Left hindlimb (tissue), 1 donor: ENCODE results near the gene TDRD1.
"Not testable (repeated sequence)": the region's sequence is repeated elsewhere in the genome, so short reads cannot be mapped to it uniquely, and the experiment has no call there.

Experiments used
- DNase-seq: peaks from one replicate; pipeline ENCODE4 v3.0.0-alpha.2; 2018

The TDRD1 gene

GRCh38 chr10:114179148-114179547 lies at the start of gene TDRD1:
TSS of gene TDRD1 (plus strand) at chr10:114179353. CDS start at chr10:114187832, 8,479 bp downstream.
- DNase-seq, result no peak

DNA sequence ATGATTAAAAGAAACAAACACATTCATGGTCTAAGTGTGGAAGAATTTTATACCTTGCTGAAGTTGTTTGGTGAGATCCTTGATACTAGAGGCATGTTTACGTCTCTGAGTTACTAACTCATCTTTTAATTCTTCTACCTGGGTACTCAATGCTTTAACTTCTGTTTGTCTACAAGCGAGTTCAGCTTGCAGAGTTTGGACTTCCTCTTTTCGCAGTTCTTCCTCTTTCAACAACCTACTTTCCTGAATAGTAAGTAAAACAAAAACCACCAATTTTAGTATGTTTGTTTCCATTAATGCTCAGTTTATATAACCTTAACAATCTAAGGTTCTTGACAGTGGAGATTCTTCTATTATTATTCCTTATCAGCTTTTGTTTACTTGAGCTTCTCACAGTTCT lies 48.1 kb upstream of the TDRD1 start:
- DNase-seq, result no peak

DNA sequence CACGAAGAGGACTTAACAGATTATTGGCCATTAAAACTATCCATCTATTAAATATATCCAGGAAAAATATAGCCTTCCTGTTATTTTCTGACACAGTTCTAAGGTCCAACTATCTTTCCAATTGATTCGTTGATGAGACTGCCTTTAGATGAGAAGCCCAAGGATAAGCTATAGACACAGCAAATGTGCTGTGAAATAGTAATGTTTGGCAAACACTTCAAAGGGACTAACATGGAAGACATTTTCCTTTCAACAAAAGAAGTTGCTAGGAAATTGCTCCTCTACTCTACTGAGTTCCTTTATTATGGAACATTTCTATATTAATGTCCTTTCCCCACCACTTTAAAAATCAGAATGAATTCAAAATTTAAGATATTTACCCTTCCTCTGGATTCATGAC lies 43.7 kb upstream of the TDRD1 start:
- no peak for DNase-seq

DNA sequence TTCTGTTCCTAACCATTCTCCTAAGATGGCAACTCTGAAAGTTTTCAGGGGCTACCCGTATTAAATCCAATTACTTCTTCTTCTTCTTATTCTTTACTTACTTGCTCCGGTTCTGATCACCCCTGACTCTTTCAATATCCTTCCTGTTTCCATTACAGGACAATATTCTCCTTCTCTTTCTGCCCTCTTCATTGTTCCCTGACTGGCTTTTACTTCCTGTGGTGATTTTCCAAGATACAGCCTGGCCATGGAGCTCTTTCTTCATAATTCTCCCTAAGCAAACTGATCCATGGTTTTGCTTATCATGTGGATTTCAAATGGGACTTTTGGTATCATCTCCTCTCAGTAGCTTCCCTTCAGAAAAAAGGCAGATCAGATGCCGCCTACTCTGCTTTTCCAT lies 40.6 kb upstream of the TDRD1 start:
- no peak for DNase-seq

DNA sequence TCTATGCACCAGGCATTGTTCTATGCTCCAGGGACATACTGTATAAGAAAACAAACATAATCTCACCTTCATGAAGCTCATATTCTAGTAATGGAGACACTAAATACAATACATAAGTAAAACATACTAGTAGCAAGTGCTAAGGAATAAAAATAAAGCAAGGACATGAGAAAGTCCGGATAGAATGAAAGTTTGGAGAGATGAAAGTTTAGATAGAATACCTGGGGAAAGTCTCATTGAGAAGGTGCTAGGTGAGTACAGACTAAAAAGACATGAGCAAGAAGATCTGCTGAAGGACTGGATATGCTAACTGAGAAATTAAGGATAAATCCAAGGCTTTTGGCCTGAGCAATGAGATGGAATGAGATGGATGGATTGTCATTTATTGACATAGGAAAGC lies 39.1 kb upstream of the TDRD1 start:
- DNase-seq, result no peak

DNA sequence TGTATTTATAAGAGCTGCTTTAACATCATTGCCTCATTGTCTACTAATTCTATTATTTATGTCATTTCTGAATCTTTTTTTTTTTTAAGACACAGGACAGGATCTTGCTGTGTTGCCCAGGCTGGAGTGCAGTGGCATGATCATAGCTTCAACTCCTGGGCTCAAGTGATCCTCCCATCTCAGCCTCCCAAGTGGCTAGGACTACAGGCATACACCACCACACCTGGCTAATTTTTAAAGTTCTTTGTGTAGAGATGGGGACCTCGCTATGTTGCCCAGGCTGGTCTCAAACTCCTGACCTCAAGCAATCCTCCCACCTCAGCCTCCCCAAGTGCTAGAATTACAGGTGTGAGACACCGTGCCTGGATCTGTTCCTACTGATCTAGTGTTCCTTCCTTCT lies 38.3 kb upstream of the TDRD1 start:
- not testable (repeated sequence) for DNase-seq

DNA sequence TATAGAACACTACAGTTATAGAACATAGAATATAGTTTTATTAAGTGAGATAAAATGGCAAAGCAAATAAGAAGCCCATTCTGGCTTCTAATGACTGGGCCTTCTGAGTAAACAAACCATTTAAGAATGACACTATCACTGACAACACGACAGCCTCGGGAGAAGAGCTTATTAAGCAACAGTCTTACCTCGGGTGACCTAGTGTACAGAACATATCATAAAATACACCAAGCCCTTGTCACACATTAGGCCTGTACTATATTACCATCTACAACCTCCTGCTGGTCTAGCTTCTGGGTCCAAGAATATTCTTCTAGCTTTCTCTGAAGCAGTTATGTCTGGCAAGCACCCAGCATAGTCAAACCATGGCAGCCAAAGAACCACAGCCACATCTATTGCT lies 37.1 kb upstream of the TDRD1 start:
- no peak for DNase-seq

- DNase-seq, result no peak
These were observed 36.0 kb upstream of the TDRD1 start for GRCh38 chr10:114143160-114143559.

GRCh38 chr10:114149476-114149875 lies 29.7 kb upstream of the TDRD1 start:
- not testable (repeated sequence) for DNase-seq

DNA sequence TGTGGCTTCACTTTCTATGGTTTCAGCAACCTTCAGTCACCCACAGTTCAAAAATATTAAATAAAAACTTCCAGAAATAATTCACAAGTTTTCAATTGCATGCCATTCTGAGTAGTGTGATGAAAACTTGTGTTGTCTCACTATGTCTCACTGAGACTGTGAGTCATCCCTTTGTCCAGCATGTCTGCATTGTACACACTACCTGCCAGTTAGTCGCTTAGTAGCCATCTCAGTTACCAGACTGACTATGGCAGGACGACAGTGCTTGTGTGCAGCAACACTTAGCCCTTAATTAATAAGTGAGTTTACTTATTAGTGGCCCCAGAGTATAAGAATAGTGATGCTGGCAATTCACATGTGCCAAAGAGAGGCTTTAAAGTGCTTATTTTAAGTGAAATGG lies 27.7 kb upstream of the TDRD1 start:
- DNase-seq, result no peak

- no peak for DNase-seq
These were observed 27.3 kb upstream of the TDRD1 start for GRCh38 chr10:114151892-114152291.

DNA sequence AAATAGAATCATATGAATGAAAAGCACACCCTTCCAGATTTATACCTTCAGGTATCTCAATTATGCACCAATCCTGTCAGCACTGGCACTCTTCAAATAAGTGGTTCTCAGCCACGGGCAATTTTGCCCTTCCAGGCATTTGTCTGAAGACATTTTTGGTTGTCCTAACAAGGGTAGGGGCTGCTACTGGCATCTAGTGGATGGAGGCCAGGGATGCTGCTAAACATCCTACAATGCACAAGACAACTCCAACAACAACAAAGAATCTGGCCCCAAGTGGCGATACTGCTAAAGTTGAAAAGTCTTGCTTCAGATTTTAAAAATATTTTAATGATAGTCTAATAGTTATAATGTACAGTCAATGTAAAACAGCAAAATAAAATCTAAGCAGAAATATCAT lies 21.2 kb upstream of the TDRD1 start:
- no peak for DNase-seq

DNA sequence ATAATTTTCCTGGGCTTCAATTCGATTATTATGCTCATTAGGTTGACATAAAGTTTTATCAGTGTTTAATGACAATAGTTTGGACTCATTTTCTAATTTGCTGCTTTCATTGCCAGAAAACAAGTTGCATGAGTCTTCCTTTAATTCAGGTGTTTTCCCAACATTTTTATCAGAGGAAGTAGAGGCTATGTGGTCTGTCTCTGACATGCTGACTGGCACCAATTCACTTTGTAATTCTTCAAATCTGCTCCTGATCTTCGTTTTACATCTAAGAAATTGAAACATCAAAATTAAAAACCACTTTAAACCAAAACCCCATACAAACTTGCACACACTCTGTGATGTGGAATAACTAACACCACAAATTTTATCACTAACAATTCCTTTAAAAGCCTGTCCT lies 16.1 kb upstream of the TDRD1 start:
- DNase-seq, result no peak

GRCh38 chr10:114166043-114166442 lies 13.1 kb upstream of the TDRD1 start:
- DNase-seq, result no peak

- DNase-seq, result no peak
These were observed 12.7 kb upstream of the TDRD1 start for GRCh38 chr10:114166494-114166893.

GRCh38 chr10:114167985-114168384 lies 11.2 kb upstream of the TDRD1 start:
- no peak for DNase-seq

- no peak for DNase-seq
These were observed 10.6 kb upstream of the TDRD1 start for GRCh38 chr10:114168450-114169009.

DNA sequence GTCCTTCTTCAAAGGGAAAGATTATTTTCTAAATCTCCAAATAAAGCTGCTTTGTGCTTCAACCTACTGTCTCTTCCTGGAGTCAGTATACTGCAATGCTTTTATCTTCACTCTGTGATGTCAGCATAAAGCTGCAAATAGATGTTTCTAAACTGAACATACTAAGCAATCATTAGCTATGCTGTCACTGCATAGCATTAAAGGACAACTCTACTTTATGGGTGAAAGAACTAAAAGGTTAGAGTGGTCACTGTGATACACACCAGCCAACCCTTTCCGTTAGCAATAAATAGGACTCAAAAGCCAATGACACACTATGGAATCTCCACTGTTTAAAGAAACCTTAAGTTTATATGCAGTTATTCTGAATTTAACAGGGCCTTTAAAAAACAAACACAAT lies 6.9 kb upstream of the TDRD1 start:
- DNase-seq, result no peak

GRCh38 chr10:114172776-114173602 lies 6.2 kb upstream of the TDRD1 start:
- no peak for DNase-seq

DNA sequence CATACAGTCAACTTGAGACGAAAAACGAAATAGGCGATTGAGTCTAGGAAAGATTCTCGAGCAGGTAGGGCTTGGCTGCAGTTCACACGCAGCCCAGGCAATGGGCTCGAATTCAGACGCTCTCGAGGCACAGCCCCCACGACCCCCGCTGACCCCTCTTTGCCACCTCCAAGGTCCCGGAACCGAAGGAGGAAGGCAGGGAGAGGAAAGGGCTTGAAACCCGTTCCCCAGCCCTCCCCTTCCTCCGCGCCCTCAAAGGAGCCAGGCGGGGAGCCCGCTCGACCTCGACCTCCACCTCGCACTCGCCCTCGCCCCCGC lies 5.6 kb upstream of the TDRD1 start:
- DNase-seq, result no peak

DNA sequence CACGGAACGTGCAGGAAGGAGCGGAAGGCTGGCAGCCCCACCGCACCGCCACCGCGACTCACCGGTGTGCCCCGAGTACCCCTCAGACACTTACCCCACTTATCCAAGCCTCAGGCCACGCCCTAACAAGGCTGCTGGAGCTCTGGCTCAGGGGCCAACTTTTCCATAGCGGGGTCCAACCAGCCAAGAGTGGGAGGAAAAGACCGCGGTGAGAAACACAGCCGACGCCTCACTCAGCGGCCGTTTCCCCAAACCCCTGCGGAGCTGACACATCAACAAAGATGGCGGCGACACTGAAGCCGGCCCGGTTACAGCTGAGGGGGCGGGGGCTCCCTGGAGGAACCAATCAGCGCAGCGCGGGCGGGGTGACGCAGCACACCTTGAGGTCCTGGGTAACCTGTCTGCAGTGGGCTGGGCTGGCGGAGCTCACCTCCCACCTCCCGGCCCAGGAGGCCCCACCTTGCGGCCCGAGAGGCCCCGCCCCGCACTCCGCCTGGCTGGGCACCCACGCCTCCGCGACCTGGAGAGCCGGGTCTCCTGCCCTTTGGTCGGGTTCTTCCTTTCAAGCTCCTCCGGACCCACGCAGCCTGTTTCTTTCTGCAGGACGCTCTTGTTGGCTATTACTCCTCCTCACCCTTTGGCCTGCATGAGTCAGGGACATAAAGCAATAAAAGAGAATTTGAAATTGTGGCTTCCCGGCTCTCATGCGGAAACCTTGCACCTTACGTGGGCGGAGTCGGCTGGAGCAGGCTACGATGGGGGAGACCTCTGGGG lies 5.0 kb upstream of the TDRD1 start, which contains the start of gene CCDC186:
Gene CCDC186 (minus strand): TSS at position 283 of the 774 bp plus-strand sequence. CDS start 10,935 bp downstream, outside the sequence.
- DNase-seq, result peak; percentile 92

- DNase-seq, result no peak
These were observed 4.4 kb upstream of the TDRD1 start for GRCh38 chr10:114174695-114175188.

DNA sequence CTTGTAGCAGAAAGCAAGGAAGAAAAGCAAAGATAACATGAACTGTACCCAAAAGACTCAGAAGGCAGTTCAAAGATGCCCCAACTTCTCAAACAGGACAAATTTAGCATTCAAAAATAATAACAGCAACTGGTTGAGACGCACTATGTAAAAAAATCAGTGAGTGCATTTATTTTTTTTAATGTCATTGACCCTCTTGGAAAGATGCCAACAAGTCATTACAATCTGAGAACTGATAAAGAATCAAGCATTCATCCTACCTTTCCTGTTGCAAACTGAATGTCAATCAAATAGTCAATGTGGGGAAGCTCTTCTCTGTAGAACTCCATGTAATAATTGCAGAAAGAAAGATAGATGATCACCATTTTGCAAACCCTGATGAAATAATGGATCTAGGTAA lies 3.5 kb upstream of the TDRD1 start:
- DNase-seq, result no peak

DNA sequence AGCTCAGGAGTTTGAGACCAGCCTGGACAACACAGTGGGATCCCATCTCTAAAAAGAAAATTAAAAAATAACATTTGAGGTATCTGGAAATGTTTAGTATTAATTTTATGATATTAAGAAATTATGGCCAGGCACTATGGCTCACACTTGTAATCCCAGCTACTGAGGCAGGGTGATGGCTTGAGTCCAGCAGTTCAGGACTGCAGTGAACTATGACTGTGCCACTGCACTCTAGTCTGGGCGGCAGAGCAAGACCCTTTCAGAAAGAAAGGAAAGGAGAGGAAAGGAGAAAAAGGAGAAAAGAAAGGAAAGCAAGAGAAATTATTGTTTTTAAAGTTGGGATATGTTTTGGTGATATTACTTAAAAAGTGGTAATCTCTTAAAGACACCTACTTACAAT lies 2.6 kb upstream of the TDRD1 start:
- no peak for DNase-seq
